Activated CD4-positive, alpha-beta T cell treated with anti-CD3 and anti-CD28 coated beads, Interleukin-2, amount 50 U/mL, for 1 hour (primary cell): ENCODE measurements around the gene RUNX1.
"Not testable (repeated sequence)": the region's sequence is repeated elsewhere in the genome, so short reads cannot be mapped to it uniquely, and the experiment has no call there.

ENCODE experiments used
- DNase-seq: peaks from one replicate; pipeline ENCODE4 v3.0.0-alpha.2; 2020

The RUNX1 gene

DNA sequence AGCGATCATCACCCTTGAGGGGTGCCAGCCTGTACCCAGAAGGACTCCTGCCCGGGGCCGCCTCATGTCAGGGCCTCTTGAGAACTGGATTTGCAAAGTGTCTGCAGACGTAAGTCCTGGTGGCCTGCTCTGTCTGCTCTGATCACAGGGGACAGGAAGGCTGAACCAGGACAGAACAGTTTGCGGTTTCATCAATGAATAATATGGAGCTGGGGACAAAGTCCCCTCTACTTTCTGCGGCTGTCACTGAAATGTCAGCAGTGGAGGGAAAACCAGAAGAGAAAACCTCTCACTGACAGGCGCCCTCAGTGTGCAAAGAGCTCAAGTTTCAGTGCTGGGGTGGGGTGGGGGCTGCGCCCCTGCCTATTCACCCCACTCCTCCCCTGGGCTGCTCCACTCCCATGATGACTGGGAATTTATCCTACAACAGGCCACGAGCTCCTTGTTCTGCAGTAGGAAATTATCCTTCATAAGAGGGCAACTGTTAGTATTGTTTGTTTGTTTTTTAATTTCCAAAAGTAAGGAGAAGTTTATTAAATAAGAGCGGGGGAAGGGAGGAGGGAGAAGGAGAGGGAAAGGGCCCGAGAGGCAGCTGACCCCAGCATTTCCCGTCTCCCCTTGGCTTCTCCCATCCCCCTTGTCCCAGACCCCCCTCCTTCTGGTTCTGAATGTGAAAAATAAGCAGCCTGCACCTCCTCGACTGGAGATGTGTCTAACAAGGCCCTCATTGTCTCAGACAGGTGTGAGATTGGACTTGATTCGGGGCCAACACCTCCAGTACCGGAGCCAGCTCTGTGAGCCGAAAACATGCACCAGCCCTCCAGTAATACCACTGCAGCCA, 231.1 kb downstream of the RUNX1 start:
- no peak for DNase-seq

DNA sequence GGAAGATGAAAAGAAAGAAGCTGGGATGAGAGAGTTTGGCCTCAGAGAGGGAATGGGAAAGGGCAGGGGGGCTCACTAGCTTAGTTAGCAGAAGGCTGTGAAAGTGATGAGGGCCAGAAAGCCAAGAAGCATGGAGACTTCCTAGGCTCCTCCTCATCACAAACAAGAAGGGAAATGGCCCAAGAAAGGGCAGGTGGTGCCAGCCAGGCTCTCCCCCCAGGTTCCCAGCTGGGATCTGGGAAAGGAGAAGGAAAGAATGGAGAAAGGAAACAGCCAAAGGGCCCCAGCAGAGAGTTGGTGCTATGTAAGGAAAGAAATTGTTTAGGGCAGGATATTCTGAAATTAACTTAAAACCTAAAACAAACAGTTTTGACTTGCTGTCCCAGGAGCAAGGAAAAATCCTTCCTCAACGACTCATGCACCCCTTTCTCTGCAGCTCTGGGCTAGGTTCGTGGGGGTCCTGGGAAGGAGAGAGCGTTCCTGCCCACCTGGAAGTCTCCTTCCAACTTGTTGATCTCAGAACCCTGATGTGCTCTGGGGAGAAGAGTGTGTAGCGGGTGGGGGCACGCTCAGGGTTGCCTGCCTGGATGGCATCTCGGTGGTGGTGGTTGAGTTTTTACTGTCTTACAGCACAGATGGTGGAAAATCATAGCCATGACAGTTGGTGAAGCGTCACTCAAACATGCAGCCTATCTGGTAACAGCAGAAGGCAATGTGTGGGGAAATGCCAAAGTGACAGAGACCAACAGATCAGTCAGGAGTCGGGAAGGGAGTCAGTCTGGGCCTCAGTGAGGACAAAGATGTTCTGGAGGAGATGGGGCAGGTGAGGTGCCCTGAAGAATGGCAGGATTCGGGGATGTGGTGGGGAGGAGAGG, 233.0 kb downstream of the RUNX1 start:
- DNase-seq: no peak

DNA sequence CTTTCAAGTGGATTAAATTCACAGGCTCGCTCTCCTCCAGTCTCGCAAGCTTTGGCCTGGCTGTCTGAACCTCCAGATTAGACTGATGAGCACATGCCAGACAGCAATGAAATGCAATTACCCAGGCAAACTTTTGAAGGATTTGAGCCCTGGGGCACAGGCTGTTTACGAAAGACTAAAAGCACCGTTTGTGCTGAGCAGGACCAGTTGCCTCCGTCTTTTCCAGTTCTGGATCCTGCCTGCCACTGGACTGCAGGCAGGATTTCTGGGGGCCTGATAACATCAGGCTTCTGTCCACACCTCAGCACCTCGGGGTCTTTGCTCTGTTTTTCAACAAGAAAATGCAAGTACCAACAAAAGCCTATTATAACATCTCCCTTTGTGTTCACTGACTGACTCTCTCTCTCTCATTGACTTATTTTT, 234.6 kb downstream of the RUNX1 start:
- DNase-seq: no peak

DNA sequence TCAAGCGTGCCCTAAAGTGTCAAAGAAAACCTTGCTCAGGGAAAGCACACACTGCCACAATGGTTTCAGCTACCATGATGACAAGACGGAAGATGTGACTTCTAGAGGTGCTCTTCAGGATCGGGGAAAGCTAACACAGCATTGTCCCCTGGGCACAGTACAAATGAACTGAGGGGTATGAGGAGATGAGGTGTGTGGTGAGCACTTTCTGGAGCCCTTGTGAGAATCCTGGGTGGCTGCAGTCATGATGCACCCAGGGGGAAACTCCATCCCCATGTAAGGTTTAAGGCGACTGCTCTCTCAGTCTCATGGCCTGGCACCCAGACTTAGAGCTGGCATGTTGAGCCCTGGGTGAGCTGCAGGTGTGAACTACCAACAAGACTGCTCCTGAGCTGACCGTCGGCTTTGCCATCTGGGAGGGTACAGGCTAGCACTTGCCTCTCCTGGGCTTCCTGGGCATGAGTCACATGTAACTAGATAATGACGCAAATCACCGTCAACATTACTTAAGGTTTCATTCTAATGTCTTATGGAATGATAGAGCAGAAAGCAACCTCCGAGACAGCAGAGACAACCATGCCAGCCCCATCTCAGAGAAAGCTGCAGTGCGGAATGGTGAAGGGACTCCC, 235.7 kb downstream of the RUNX1 start:
- DNase-seq: no peak

DNA sequence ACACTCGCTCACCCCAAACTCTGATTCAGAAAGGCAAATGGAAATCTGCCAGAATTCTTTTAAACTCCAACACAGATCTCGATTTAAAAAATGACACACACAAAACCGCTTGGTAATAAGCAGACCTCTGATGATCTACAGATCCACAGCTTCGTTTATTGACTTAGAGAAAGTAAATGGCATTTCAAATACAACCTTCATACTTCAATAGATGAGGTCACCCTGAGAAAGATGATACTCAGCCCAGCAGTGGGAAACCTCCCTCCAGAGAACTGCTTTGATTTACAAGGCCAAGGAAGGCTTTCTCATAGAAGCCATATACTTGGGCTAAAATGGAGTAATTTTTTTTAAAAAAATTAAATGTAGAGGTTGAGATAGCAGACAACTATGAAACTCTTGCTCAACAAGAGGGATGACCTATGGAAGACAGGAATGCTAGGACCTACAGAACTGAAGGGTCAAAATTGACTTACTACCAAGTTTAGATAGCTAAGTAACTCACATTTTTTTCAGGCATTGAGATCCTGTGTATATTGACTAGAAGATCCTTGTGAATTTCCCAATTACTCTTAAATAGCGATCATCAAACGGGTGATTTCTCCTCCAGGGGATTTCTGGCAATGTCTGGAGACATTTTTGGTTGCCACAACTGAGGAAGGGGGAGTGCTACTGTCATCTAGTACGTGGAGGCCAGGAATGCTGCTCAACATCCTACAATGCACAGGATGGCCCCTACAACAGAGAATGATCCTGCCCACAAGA, 236.4 kb downstream of the RUNX1 start:
- DNase-seq: no peak

DNA sequence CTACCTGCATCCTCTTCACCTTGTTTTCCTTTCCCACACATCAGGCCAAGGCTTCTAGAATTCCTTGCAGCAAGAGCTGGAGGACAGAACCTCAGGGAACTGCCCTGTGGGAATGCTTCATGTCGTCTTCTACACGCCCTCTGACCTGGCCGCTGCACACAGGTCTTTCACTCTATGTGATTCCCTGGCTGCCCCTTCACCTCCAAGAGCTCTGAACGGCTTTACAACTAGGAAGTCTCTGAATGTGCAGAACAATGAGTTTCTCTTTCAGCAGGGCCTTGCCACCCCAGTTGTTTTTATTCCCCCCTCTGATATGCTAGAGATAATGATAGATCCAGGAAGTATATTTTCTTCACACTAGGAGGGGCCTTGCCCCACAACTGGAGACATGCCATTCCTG, 237.7 kb downstream of the RUNX1 start:
- no peak for DNase-seq

DNA sequence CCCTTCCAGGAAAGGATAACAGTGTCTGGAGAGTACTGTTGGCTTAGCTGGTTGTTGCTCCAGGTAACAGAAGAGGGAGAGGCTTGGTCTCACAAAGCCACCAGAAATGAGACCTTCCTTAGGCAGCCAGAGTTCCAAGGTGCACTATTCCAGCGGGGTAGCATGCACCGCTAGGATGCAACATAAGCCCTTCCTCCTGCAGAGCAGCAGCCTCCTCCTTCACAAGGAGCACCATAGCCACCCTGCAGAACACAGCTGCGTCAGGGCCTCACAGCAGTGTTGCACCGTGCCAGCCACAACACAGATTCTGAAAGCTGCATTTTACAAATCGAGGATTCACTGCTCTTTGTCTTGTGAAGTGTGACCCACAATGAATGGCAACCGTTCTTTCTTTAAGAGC, 238.3 kb downstream of the RUNX1 start:
- DNase-seq: no peak

DNA sequence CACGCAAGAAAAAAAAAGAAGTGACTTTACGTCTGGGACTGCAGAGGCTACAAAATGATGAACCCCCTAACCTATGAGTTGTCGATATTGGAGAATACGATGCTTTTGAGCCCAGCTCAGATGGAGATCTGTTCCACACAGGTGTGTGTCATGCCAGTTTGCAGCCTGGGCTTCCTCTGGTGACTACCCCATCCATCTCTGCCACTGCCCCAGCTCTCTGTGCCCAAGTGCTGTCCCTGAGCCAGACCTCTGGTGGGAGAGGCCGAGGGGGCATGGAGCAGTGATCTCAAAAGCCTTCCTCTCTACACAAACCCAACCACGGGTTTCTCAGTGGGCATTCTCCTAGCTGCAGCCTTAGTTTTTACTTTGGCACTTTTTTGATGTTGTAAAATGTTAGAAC, 239.3 kb downstream of the RUNX1 start:
- no peak for DNase-seq

DNA sequence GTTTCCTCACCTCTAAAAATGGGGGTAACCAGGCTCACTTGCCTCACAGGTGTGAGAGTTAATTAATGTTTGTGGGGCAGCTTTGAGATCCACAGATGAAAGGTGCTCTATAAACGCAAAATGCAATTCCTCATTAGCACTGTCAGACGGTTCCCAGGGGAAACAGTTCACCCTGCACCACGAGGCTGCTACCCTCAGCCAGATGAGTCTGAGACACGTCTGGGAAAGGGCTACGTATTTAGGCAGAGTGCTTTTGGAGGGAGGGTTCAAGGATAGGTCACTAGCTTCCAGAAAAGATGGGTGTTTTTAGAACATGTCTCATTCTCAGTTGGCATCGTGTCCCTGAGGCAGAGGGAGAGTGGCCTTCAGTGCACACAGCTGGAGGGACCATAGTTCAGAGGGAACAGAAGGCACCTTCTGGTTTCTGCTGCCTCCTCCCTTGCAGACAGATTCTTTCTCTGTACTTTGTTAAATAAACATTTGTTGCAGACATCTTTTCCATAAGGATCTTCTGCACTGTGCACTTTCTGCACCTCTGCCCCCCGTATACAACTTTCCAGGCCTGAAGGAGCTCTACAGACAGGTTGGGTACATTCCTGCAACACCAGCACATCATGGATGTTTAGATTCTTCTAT, 240.4 kb downstream of the RUNX1 start:
- no peak for DNase-seq

DNA sequence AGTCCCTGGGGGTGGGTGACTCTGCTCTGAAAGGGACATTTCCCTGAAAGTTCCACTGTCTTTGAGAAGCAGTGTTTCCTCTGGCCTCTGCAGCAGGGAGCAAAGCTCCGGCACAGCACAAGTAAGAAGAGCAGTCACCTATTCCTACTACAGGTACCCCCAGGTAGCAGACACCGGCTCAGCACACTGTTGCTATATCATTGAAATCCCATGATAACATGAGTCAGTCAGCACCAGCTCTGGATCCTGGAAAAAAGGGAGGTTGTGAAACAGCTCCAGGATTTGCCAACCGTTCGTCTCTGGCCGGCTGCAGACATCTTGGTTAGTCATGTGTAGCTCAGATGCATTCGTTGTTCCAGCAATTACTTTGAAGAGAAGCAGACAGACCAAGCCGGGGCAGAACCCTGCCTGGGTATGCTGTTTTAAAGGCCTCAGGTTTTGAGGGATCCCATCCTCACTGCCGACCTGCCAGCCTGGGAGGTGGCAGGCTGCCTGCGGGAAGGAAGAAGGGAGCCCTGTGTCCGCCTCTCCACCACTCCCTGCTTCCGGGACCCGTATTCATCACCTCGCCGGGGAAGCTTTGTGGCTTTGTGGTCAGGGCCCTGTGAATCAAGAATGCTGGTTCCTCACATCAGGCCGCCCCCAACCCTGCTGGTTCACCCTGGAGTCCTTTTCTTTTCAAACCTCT, 241.1 kb downstream of the RUNX1 start:
- DNase-seq: peak; percentile 40

DNA sequence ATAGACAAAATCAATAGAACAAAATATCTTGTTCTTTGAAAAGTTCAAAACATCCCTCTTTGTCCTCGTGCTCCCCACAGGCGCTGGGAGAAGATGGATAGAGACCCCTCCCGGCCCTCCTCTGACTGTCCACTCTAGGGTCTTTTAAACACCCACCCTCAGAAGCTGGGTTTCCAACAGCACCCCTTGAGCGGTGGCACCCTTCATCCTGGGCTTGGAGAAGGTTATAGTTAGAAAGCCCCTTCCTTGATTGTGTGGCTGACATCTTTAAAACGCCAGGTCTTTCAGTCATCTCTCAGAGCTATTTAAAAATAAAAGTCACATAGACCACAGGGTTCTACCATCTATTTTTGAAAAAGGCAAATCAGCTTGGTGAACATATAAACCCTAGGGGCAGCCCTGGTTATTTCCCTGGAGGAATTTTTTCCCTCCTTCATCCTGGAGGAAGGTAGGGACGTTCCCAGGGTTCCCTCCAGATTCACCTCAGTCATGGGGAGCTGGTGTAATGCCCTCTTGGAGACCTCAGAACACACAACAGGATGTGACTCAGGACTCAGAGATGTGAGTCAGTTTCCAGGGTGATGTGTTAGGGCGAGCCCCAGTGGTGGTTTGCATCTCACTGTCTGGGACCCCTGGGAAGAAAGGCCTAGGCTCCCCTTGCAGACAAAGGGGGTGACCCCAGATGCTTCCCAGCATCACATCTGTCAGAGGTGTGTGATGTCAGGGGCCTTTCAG, 241.8 kb downstream of the RUNX1 start:
- peak; percentile 51 for DNase-seq

DNA sequence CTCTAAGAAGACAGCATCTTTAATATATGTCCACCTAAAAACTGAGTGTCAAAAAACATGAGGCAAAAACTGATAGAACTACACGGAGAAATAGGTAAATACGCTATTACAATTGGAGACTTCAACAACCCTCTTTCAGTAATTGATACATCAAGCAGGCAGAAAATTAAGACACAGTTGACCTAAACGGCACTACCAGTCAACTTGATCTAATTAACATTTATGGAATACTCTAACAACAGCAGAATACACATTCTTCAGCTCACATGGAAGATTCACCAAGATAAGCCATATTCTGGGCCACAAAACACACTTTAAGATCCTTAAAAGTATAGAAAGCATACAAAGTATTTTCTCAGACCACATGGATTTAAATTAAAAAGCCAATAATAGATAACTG, 242.7 kb downstream of the RUNX1 start:
- DNase-seq: no peak

DNA sequence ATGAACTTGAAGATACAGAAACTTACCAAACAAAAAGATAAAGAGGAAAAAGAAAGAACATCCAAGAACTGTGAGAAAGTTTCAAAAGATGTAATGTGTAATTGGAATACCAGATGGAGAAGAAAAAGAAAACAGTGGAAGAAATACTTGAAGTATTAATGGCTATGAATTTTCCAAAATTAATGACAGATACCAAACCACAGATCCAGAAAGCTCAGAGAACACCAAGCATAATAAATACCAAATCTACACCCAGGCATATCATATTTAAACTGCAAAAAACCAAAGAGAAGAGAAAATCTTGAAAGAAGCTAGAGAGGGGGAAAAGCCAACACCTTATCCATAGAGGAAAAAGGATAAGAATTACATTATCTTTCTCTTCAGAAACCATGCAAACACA, 243.9 kb downstream of the RUNX1 start:
- DNase-seq: no peak

DNA sequence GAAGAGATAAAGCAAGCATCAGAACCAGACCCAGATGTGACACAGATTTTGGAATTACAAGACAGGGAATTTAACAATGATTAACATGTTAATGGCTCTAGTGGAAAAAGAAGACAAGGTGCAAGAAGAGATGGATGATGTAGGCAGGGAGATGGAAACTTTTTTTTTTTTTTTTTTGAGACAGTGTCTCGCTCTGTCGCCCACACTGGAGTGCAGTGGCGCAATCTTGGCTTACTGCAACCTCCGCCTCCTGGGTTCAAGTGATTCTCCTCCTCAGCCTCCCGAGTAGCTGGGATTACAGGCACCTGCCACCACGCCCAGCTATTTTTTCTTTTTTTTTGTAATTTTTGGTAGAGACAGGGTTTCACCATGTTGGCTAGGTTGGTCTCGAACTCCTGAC, 244.5 kb downstream of the RUNX1 start:
- not testable (repeated sequence) for DNase-seq

DNA sequence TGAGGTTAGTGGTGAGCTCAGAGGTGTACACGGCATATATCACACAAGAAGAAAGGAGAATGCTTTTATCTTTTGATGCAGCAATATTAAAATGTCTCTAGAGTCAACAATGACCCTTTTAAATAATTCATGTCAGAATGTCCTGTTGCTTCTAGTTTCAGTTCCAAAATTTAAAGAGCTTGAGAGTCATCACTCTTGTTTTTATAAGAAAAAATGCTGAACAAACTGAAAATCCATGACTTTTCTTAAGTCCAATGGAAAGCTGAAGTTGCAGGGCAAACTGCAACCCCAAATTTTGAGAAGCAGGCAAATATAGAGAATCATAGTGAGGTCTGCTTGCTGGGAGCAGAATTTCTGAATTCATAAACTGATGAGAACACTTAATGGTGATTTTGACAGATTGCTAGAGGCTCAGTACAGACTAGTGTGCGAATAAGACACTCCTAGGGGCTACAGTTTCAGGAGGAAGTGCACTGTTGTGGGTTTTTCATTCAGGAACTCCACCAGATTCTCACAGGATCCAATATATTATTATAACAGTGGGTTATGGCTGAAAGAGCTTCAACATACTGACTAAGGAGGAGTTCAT, 245.2 kb downstream of the RUNX1 start:
- no peak for DNase-seq

DNA sequence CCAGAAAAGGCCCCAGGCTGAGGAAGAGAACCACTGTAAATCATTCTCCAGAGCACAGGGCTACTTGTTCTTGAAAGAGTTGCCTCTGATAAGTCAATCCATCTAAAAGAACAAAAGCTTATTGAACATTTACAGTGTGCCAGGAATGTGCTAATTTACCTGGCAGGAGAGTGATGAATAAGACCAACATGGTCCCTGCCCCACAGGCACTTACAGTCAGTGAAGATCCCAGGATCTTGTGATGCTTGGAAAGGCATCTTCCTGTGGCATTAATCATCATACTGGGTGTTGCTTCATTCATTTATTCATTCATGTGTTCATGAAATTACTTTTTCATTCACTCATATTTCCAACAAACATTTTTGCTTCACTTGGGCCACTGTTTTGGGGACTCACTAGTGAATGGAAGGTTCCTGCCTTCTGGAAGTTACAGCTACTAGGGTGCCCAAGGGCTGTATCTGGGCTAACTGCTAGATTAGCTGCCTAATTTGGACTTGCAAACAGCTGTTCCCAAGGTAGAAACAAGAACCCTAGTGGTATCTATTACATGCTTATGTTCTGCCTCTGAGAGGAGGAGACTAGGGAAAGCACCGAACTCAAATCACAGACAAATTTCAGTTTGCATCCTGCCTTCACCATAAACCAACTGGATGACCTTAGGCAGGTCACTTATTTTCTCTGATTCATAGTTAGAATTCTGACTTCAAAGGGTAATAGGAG, 246.8 kb downstream of the RUNX1 start:
- no peak for DNase-seq

DNA sequence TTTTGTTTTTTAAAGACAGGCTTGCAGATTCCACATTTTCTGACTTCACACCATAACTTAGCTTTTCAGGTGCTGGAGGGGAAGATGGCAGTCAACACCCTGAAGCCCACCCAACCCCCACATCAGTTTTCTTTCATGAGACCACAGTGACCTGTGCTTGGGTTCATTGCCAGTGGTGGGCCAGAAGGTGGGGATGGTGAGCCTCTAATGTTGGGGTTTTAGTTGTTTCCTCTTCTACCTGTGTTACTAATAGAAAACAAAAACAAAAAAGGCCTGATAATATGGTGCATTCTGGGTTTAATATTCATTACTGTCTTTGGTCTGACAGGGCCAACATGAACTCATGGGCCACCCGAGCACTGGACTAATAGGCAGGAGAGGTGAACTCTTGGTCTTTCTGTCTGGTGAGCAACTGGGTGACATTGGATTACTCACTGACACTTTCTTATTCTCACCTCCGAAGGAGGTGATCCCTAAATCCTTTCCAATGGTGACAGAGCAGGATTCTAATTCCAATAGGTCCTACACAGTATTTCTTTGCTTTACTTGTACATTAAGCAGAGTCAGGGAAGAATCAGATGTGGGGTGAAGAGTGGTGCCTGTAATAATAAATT, 247.5 kb downstream of the RUNX1 start:
- no peak for DNase-seq

DNA sequence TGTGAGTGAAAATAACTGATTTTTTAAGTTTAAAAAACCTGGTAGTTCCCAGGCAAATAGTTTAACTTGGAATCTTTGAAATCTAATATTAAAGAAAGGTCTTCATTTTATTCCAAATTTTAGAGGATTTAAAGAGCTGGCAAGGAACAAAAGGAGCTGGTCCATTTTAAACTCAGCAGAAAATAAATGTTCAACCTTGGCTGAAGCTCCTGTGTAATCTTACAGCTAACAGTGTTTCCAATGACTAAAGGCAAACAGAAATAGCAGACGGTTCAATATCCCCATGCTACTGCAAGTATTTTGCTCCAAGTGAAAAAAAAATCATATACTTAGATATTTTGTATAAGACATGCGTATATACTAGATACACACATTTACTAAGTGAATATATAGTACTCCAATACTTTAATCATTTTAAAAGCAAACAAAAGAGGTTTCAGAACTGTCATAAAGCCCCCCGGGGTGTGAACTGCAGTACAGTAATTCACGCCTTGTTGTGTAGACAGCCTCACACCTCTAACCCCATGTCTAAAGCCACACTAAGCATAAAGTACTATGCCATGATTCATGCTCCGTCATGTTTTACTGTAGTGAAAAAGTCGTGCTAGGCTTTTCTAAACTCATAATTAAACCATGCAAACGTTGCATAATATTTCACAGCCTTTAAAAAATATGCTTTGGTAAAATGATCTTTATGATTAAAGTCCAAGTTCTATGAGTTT, 248.1 kb downstream of the RUNX1 start:
- no peak for DNase-seq

DNA sequence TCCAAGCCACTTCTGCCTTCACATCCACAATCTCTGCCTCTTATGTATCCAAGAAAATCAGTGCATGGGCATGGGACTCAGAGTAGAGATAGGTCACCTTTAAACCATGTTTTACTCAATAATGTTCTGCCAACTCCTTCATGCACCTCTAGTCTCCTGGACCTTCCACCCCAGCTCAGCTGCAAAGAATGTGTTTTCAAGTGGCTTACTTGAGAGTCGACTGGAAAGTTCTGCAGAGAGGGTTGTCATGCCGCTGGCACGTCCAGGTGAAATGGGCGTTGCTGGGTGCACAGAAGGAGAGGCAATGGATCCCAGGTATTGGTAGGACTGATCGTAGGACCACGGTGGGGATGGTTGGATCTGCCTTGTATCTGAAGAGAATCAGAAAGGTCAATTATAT, 250.0 kb downstream of the RUNX1 start:
- no peak for DNase-seq
